HG02884 (cell line): Measurements from ENCODE around the gene CALCB.

Experiments
- ATAC-seq: cut with Tn5 transposase; IDR thresholded peaks from one replicate; pipeline ENCODE4 v1.9.1; 2021; ENCODE audit warnings: mild to moderate bottlenecking, moderate library complexity; ENCODE audit not compliant: unreplicated experiment

The CALCB gene

GRCh38 chr11:15074206-15075161 lies 1.1 kb downstream of the CALCB start:
- peak; percentile 96 for ATAC-seq

DNA sequence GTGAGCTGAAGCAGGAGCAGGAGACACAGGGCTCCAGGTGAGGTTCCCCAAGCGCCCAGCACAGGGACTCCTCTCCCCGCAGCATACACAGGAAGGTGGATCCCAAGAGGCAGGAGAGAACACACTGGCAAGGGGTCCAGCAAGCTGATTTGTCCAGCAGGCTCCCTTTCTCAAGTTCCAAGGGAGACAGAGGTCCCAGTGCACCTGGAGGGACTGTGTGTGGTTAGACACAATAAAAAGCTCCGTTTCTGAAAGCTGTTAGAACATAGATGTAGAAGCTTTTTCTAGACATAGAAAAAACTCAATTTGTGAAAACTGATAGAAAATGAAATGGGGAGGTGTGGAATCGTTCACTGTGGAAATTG lies 1.8 kb downstream of the CALCB start:
- no peak for ATAC-seq

DNA sequence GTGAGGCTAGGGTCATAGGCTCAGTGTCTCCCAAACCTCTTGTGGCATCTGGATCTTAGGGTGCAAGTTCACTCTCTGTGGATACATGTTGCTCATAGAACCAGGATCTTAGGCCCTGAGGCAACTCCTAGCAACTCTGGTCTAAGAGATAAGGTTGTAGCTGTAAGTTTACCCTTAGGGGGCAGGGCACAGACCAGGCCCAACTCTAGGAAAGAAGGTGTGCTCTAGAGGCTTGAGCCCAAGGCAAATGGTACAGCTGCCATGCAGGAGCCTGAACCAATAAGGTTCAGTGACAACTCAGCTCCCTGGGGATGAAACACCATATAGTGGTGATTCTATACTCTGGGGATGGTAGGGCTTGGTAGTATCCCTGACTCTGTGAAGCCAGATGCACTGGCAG lies 17.8 kb downstream of the CALCB start:
- ATAC-seq, result no peak

- ATAC-seq, result no peak
Measured at GRCh38 chr11:15091625-15092024, 18.2 kb downstream of the CALCB start.

- peak; percentile 96 for ATAC-seq
Measured at GRCh38 chr11:15093432-15093831, 20.0 kb downstream of the CALCB start.

- ATAC-seq, result no peak
Measured at GRCh38 chr11:15095736-15096228, 22.4 kb downstream of the CALCB start.

- ATAC-seq, result no peak
Measured at GRCh38 chr11:15097411-15097810, 24.0 kb downstream of the CALCB start.

DNA sequence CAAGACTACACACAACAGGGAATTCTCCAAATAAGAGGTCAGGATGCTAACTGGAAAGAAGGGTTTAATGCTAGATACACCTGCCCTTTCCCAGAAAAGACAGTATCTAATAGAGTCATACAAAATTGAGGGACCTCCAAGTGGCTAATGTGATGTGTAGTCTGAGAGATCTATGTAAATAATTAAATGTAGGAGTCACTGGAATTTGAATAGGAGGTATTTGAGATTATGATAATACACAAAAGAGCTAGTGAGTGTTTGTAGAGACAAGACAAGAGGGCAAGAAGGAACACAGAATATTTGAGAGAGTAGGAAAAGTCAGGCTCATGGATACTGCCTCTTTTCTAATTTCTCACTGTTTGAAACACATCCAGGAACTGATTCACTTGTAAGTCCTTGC lies 25.9 kb downstream of the CALCB start:
- no peak for ATAC-seq

DNA sequence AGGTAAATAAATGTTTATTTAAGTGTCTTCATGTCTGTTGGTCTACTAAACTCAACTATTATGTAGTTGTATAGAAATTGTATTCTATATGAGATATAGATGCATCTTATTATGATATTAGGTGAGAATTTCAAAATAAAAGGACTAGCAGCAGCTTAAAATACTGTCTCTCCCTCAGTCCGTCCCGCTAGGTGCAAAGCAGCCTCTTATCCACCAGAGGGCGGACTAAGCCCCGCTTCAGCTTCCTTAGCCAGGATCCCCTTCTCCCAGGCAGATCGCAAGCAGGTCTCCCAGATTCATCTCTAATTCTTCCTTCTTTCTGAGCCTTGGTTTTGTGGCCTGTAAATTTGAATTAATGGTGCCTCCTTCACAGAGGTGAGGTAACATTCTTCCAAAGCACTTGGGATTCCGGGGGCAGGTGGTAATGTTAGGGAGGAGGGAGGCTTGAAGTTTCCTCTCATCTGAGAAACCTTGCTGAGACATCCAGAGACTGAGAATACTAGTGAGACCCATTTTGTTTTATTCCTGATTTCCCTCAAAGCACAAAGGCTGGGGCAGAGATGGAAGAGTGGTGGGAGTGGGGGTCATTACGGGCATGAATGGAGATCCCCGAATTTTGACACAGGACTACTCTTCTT lies 27.8 kb downstream of the CALCB start:
- ATAC-seq, result peak; percentile 83

- ATAC-seq, result no peak
Measured at GRCh38 chr11:15104166-15104565, 30.8 kb downstream of the CALCB start.

- ATAC-seq, result no peak
Measured at GRCh38 chr11:15106201-15106965, 33.0 kb downstream of the CALCB start.

DNA sequence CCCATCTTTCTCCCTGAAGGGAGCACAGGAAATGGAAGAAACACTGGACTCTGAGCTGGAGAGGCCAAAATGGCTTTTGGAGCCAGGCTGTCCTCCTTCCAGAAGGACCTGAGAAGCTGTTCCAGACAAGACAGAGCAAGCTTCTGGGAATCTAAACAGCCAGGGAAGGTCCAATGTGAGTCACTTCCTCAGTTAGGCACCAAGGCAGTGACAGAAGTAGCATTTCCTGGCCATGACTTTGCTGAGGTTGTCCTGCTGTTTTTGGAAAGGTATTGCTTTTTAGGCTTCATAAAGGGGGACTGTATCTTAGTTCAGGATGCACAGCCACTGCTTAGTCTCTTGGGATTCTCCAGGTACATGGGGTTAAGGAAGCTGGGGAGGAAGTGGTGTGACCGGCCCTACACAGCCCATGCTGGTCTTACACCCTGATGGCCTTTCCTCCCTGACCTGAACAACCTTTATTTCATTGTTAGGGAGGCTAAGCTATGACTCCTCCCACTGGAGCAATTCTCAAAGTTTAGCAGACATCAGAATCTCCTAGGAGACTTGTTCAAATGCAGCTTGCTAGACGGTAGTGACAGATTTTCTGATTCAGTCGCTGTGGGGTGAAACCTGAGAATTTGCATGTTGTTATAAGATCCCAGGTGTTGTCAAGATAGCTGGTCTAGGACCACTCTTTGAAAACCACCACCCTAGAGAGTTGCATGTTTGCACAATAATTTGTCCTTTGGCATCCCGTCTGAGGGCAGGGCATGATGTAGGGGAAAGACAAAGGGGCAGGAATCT lies 34.5 kb downstream of the CALCB start:
- peak; percentile 49 for ATAC-seq

DNA sequence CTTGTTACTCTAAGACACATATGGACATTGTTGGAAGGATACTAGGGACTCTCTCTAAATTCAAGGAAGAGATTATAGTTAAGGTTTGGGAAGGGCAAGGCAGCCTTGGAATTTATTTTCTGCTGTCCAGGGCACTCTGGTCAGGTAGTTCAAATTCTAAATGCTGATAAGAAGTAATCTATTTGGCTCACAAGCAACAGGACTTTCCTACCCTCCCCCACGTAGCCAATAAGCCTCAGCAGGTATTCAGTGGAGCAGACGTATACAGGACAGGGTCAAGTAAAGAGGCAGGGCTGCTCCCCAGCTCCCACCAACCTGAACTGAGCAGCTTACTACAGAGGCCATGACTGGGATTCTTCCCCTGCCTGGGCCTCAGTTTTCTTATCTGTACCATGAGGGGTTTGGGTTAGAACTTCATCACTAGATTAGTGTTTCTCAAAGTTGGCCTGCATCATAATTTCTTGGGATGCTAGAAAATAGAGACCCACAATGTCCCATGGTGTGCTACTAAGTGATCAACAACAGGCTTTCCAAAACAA lies 35.3 kb downstream of the CALCB start:
- no peak for ATAC-seq

DNA sequence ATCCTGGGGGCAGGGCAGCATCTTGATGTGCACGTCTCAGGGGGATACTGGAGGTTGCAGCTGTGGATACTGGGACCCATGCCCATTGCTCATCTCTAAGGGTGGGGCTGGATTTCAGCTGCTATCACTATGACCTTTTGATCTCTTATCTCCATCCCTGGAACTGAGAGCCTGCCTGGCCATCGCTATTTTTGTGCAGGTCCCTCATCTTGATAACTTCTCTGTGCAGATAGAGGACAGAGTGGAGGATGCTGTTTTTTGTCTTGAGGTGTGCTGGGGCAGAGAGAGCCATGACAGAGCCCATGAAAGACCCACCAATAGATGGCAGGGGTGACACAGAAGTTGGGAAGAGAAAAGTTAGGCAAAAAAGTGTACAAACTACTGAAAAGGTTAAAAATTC lies 36.2 kb downstream of the CALCB start:
- no peak for ATAC-seq

GRCh38 chr11:15111215-15111614 lies 37.8 kb downstream of the CALCB start:
- no peak for ATAC-seq

GRCh38 chr11:15112131-15112541 lies 38.7 kb downstream of the CALCB start:
- ATAC-seq, result no peak

GRCh38 chr11:15113381-15113780 lies 40.0 kb downstream of the CALCB start:
- ATAC-seq, result peak; percentile 88

DNA sequence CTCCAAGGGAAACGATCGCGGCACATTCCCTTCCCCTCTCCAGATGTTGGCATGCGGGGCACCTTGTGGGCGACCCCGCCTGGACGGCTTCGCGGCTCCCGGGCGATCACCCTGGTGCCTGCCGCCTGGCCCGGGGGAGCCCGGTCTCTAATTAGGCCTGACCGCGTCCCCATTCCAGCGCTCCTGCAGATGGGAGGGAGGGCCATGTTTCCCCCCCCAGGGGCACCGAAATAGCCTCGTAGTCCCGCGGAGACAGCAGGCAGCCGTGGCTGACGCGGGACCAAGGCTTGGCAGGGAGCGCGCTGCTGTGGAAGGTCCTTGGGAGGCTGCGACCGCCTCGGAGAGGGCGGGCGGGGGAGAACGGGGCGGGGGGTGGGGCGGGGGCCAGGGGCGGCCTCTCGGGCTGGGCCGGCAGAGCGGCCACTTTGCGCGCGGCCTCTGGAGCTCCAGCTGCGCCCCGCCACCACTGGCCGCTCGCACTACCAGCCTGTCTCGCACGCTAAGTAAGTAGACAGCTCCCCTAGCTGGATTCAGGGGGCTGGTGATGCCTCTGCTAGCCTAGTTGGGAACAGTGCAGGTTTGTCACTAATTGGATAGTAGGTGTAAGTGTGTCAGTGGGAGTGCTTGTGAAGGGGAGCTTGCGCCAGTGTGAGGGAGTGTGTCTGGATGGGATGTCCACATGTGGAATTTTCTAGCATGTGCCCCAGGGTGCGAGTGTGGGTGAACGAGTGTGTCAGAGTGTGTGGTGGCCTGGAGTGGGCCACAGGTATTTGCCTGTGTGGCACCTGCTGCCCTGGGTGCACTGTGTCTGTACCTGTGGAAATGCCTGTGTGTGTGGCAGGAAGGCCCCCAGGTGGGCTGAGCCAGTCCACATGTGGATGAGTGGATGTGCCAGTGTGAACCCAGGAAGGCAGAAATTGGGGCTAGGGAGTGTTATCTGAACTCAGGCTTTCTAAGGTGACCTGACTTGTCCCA lies 41.4 kb downstream of the CALCB start, which contains the start of gene INSC:
INSC (plus strand) TSS at position 423 of the 975 bp plus-strand sequence. CDS start 34,252 bp downstream, outside the sequence.
- ATAC-seq, result no peak

- ATAC-seq, result no peak
Measured at GRCh38 chr11:15115686-15116085, 42.3 kb downstream of the CALCB start.
